ENCODE data around the gene CDHR3.
A peak's percentile ranks its signal among the peaks of the same experiment; 100 is the strongest.
"Not testable (repeated sequence)": the region's sequence is repeated elsewhere in the genome, so short reads cannot be mapped to it uniquely, and the experiment has no call there.

The CDHR3 gene

GRCh38 chr7:105963038-105963667 is at the start of gene CDHR3:
Gene CDHR3, plus strand, starts transcription at chr7:105963264. Its CDS starts 55 bp downstream, at chr7:105963319.
- DNase-seq: no peak

GRCh38 chr7:105913947-105914346 is 49.1 kb upstream of the CDHR3 start:
- no peak for DNase-seq

DNA sequence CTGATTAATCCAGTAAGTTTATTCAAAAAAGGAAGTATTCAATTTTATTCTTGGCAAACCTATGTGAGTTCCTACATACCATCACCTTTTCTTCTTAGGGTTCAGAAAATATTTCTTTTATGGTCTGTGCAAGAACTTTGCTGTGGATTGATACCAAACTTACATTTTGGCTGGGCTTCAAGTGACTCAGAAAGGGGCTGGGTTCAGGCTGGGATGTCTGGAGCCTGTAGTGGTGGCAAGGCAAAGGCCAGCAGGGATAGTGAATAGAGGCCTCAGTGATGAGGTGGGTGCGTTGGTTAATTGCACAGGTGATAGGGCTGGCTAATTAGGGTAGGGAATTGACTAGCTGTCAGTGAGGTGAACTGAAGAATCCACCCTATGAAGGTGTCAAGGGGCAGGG is 46.5 kb upstream of the CDHR3 start:
- DNase-seq: no peak

DNA sequence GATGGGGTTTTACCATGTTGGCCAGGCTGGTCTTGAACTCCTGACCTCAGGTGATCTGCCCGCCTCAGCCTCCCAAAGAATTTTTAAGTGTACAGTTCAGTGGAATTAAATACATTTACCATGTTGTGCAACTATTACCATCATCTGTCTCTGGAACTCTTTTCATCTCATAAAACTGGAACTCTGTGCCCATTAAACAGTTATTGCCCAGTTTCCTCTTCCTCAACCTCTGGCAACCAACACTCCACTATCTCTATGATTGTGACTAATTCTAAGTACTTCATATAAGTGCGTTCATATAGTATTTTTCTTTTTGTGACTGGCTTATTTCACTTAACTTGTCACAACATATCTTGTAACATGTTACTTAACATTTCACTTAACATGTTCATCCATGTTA is 45.4 kb upstream of the CDHR3 start:
- DNase-seq: no peak

GRCh38 chr7:105920766-105921165 is 42.3 kb upstream of the CDHR3 start:
- DNase-seq: no peak

GRCh38 chr7:105924945-105925344 is 38.1 kb upstream of the CDHR3 start:
- DNase-seq: no peak

DNA sequence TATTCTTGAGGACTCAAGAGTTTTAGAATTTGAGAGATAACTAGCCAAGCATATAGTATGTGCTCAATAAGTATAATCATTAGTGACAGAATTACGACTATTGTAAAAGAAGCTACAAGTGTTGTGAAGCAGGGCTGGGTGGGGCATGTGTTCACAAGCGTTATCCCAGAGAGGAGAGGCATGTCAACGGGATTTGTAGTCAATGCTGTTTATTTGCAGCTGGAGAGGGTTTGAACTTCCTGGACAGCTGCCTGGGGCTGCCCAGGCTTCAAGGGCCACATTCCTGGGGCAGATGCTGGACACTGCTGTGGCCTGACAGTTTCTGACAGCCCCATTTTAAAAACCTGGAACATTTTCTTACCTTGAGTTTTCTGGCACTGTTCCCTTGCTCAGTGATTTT is 36.9 kb upstream of the CDHR3 start:
- DNase-seq: no peak

GRCh38 chr7:105931179-105931578 is 31.9 kb upstream of the CDHR3 start:
- DNase-seq: no peak

GRCh38 chr7:105932835-105933477 is 30.1 kb upstream of the CDHR3 start:
- peak; percentile 77 for DNase-seq

GRCh38 chr7:105934572-105935185 is 28.4 kb upstream of the CDHR3 start:
- no peak for DNase-seq

- no peak for DNase-seq
Observed at GRCh38 chr7:105935250-105935649, 27.8 kb upstream of the CDHR3 start.

DNA sequence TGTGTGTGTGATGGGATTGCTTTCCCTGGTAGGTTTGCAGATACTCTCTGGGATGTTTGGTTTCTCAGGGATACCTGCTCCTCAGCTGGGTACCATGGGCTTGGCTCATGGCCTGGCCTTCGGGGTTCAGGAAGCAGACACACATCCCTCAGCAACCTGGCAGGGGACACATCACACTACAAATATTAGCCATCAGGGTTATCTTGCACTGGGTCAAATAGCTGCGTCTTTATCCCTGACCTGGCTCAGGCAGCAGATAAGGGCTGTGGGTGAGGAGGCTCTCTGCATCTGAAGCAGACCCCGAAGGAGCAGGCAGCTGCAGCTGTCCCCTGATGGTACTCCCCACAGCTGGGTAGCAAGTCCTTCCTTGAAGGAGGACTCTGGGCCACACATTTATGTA is 25.7 kb upstream of the CDHR3 start:
- no peak for DNase-seq

DNA sequence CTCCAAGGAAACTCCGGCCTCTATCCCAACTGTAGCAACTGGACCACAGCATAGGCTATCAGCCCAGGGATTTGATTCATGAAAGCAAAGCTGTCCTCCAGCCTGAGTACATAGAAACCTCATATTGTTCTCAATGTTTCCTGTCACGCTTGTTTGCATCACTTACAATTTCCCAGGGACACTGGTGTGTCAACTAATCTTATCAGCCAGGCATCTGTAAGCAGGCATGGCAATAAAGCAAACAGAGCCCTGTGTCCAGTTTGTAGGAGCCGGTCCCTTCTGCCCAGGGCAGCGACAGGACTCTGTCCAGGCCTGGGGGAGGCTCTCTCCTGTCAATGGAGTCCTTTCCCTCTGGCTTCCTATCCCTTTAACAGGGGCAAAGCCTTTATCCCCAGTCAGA is 23.0 kb upstream of the CDHR3 start:
- no peak for DNase-seq

DNA sequence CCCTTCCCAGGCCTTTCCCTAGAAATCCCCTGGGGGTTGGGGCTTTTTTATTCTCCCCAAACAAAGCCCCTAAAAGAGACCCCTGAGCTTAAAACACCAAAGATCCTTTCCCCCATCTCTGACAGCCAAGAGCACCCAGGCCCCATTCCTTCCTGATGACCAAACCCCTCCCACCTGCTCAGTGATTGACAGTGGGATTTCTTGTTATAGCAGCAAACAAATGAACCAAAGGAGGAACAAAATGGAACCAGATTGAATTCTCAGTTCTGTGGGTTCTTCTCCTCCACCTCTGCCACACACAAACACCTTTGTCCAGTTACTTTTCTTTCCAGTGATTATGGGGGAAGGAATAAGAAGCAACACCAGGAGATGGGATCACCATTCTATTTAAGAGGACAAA is 21.5 kb upstream of the CDHR3 start:
- DNase-seq: no peak

DNA sequence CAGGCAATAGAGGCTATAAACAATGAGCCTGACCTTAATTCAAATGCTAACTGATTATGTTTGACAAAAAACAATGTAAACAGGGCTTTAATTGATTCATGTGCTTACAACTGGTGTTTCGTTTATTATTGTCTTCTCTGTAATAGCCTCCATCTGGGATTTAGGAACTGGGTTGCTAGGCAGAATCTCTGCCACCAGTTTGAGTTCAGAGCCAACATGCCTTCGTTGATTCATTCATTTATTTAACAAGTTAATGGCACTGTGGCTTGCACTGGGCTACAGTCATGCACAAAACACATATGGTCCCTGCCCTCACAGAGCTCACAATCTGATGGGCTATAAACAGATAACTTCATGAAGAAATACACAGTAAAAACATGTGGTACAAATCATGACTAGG is 19.6 kb upstream of the CDHR3 start:
- no peak for DNase-seq

DNA sequence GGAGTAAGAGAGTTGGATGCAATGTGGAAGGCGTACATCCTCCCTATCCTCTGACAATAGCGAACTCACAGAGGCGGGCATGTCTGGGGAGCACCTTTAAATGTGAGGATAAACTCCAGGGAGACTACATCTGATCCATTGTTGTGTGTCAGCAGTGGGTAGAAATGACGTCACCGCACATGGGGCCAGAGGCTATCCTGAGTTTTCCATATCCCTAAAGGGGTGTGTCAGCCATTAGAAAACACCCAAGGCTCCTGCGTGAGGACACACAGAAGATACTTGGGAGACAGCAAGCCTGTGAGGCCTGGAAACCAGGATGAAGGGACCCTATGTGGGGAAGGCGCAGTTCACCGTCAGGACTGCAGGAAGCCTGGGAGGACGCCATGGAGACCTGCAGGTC is 17.2 kb upstream of the CDHR3 start:
- DNase-seq: no peak

- DNase-seq: no peak
Observed at GRCh38 chr7:105951597-105951996, 11.5 kb upstream of the CDHR3 start.

DNA sequence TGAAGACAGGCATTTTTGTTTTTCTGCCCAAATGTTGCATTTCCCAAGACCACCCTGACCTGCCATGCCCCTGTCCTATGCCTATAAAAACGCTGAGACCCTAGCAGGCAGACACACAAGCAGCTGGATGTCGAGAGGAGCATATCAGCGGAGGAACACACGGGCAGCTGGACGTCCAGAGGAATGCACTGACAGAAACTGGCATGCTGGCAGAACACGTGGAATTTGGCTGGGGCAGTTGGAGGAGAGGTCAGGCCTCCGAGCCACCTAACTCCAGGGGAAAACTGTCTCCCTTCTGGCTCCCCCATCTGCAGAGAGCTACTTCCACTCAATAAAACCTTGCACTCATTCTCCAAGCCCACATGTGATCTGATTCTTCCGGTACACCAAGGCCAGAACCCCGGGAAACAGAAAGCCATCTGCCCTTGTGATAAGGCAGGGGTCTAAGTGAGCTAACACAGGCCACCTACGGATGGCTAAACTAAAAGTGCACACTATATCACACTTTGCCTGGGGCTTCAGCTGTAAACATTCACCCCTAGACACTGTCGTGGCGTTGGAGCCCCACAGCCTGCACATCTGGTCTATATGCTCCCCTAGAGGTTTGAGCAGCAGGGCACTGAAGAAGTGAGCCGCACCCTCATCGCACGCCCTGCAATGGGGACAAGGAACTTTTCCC is 10.0 kb upstream of the CDHR3 start:
- no peak for DNase-seq

GRCh38 chr7:105954711-105955110 is 8.4 kb upstream of the CDHR3 start:
- no peak for DNase-seq

- not testable (repeated sequence) for DNase-seq
Observed at GRCh38 chr7:105955651-105956466, 7.2 kb upstream of the CDHR3 start.

GRCh38 chr7:105958012-105958411 is 5.1 kb upstream of the CDHR3 start:
- no peak for DNase-seq

DNA sequence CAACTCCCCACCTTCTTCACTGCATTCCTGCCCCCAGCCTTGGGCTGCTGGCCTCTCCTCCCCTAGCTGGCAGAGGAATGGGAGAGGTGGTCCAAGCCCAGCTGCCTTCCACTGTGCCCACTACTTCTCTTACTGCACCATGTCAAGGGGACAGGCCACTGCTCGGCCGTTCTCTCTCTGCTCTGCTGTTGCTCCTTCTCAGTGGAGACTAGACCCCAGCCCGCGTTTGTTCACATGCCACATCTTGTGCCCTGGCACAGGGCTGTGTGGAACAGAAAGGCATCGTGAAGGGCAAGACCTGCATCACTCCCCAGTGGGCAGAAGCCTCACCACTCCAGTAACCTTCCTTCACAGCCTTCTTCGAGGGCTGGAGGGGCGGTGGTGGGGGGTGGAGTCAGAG is 711 bp upstream of the CDHR3 start:
- no peak for DNase-seq

DNA sequence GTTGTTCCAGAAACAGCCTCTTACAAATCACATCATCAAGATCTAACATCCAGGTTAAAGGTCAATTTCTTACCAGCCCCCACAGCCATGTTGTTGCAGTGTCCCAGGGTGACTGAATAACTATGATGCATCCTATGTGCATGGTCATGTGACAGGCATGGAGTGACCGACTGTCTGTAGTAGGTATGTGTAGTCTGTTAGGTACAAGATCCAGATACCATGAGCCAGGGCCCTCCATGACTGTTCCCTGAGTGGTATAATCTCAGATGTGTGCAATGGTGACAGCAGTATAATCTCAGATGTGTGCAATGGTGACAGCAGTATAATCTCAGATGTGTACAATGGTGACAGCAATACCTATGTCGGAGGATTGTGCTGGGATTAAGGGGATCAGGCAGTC is 8.8 kb downstream of the CDHR3 start:
- DNase-seq: no peak

Measured in right hindlimb (tissue), 1 donor.